ENCODE data around the gene KIF1C.
"Not testable (repeated sequence)": the region's sequence is repeated elsewhere in the genome, so short reads cannot be mapped to it uniquely, and the experiment has no call there.

The KIF1C gene

GRCh38 chr17:5047446-5047845 is 49.7 kb downstream of the KIF1C start:
- DNase-seq: peak; percentile 18

- peak; percentile 26 for DNase-seq
These were observed 51.6 kb downstream of the KIF1C start for GRCh38 chr17:5049314-5049841.

- DNase-seq: no peak
These were observed 52.5 kb downstream of the KIF1C start for GRCh38 chr17:5050278-5050677.

- no peak for DNase-seq
These were observed 57.8 kb downstream of the KIF1C start for GRCh38 chr17:5055543-5055942.

- no peak for DNase-seq
These were observed 67.5 kb downstream of the KIF1C start for GRCh38 chr17:5065227-5065744.

- no peak for DNase-seq
These were observed 70.5 kb downstream of the KIF1C start for GRCh38 chr17:5068236-5068635.

- DNase-seq: no peak
These were observed 72.0 kb downstream of the KIF1C start for GRCh38 chr17:5069724-5070123.

GRCh38 chr17:5075472-5075871 is 77.7 kb downstream of the KIF1C start:
- not testable (repeated sequence) for DNase-seq

GRCh38 chr17:5077275-5077674 is 79.5 kb downstream of the KIF1C start:
- not testable (repeated sequence) for DNase-seq

GRCh38 chr17:5077781-5078105 is 80.0 kb downstream of the KIF1C start:
- no peak for DNase-seq

Data from activated CD4-positive, alpha-beta T cell treated with anti-CD3 and anti-CD28 coated beads, Interleukin-2, Interleukin-6, amounts not matched to agents 100 ng/mL and 50 ng/mL, durations not matched to agents 16 hours and 8 hours (primary cell).